ENCODE data around the gene FHOD1. TPM values are rescaled to one million over a fixed set of nuclear protein-coding genes. Genes with fewer than 3 reads are reported as not detected.

FHOD1 gene
- total RNA-seq, 1 donor from 2014 or later = 17.2 TPM

DNA sequence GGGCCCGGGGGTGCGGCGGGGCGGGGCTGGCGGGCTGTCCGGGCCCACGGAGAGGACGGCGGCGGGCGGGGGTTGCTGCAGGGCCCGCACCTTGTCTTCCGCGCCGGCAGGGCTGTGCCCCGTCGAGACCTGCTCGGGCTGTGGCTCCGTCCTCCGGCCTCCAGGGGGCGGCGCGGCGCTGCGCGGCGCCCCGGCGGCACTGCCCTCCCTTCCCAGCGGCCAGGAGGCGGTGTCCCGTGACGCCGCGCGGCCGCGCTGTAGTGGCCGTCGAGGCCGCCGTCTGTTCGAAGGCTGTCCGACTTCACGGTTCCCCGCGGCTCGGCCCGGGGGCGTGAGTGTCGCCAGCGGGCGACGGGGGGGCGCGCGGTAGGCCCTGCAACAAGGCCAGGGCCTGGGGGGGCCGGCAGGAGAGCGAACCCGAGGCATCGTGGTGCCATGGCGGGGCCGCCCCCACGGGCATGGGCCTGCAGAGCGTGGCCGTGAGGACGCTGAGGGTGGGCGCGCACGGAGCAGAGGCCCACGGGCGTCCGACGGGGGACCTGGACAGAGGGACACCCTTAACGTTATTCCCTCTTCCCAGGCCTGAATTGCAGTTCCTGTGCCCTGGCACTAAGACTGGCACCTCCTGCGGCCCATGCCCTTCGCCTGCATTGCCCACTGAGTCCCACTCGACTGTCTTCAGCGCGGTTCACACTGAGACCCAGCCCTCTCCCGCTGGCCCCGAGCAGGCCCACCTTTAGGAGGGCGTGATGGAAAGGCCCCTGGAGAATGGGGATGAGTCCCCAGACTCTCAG, 32.2 kb upstream of the FHOD1 start, which contains the start of gene PLEKHG4:
TSS of gene PLEKHG4 (plus strand) at position 237 of the 794 bp plus-strand sequence. CDS start at position 750, 513 bp downstream.
- Histone ChIP-seq H3K27me3 (no peaks in the 10 kb centered on the region), H3K4me3 (peak within 1 kb of the TSS; percentile 56 to 67), H3K36me3 (no peaks in the 10 kb centered on the region), H3K4me1 (peaks cover 30% of the 10 kb centered on the region), H3K9me3 (no peaks in the 10 kb centered on the region), H3K27ac (peak within 1 kb of the TSS; percentile 81)
- intact Hi-C loops (cut with DNase I) = no loop called here
- TF ChIP-seq, protein P1, sequence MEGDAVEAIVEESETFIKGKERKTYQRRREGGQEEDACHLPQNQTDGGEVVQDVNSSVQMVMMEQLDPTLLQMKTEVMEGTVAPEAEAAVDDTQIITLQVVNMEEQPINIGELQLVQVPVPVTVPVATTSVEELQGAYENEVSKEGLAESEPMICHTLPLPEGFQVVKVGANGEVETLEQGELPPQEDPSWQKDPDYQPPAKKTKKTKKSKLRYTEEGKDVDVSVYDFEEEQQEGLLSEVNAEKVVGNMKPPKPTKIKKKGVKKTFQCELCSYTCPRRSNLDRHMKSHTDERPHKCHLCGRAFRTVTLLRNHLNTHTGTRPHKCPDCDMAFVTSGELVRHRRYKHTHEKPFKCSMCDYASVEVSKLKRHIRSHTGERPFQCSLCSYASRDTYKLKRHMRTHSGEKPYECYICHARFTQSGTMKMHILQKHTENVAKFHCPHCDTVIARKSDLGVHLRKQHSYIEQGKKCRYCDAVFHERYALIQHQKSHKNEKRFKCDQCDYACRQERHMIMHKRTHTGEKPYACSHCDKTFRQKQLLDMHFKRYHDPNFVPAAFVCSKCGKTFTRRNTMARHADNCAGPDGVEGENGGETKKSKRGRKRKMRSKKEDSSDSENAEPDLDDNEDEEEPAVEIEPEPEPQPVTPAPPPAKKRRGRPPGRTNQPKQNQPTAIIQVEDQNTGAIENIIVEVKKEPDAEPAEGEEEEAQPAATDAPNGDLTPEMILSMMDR (IDR thresholded peaks at IDR 0.05) = peak; percentile 32 to 89 (median 57)
- no peak for TF ChIP-seq POLR2A (IDR thresholded peaks at IDR 0.05)
- no peak for DNase-seq (ENCODE audit: extremely low spot score in 2 of 2)

DNA sequence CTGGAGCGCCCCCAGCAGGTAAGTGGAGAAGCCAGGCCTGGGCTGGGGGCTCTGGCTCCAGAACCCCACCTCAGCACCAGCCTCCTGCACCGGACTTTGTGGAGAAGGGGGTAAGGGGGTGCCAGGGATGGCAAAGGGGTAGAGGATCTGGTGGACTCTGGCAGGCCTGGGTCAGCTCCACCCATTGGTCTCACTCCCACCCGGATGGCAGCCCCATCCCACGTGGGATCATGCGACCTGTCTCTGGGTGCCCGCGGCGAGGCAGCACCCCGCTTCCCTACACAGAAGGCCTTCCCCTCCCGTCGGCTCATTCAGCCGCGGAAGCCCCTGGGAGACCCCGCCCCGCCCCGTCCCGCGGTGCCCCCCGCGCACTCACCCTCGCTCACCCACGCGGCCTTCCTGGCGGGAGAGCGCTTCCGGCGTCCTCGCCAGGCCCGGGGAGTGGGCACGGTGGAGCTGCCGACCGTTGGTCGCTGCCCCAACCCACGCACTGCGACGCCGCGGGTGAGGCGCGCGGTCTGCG, 31.6 kb upstream of the FHOD1 start:
- no peaks in the 10 kb centered on the region for H3K9me3 ChIP-seq
- TF ChIP-seq POLR2AphosphoS5 (IDR thresholded peaks at IDR 0.05; ENCODE audit: insufficient read depth in 1 of 2, low read depth in 1 of 2) (peak in 1 of 2 donors; percentile 23), POLR2A (IDR thresholded peaks at IDR 0.05) (no peak)
- TF ChIP-seq, protein P1 (IDR thresholded peaks at IDR 0.05) = no peak
- peak overlapping the region; percentile 81 for H3K27ac ChIP-seq
- H3K36me3 ChIP-seq = no peaks in the 10 kb centered on the region
- intact Hi-C loops (cut with DNase I) = no loop called here
- H3K4me3 ChIP-seq = peak overlapping the region; percentile 56 to 67
- no peak for DNase-seq (ENCODE audit: extremely low spot score in 2 of 2)
- H3K27me3 ChIP-seq = no peaks in the 10 kb centered on the region
- H3K4me1 ChIP-seq = peaks cover 30% of the 10 kb centered on the region

DNA sequence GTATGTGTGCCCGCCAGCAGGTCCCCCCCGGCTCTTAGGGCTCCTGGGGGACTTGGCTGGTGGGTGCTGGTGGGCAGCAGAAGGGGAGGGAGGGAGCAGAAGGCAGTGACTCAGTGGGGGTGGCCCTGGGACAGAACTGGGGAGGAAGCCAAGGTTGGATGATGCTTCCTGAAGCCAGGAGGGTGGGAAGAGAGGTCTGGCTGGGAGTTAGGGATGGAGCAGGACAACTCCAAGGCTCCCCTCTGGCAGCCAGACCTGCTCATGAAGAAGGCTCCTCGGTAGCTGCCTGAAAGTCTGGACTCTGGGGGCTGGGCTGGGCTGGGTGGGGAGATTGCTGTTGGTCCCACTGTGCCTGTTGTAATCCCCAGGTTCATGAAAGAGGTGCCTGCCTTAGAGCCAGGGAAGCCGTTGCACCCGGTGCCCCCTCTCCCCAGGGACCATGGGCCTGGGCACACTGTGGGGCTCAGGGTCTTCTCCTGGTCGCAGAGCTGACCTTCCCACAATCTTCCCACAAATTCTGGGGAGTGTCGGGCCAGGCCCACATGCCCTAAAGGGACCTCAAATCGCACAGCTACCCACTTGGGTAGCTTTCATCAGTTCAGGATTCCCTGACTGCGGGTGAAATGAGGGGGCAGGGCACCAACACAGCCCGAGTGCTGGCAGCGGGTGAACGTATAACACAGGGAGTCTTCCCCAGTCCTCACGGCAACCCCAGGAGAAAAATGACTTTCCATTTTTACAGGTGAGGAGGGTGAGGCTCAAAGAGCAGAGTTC, 30.9 kb upstream of the FHOD1 start:
- TF ChIP-seq, protein P1 (IDR thresholded peaks at IDR 0.05) = no peak
- TF ChIP-seq POLR2A (IDR thresholded peaks at IDR 0.05) (no peak), POLR2AphosphoS5 (IDR thresholded peaks at IDR 0.05; ENCODE audit: insufficient read depth in 1 of 2, low read depth in 1 of 2) (no peak)
- H3K4me3 ChIP-seq = peak overlapping the region; percentile 56 to 67
- H3K27me3 ChIP-seq = no peaks in the 10 kb centered on the region
- no peak for DNase-seq (ENCODE audit: extremely low spot score in 2 of 2)
- H3K9me3 ChIP-seq = no peaks in the 10 kb centered on the region
- peak overlapping the region; percentile 81 for H3K27ac ChIP-seq
- H3K36me3 ChIP-seq = no peaks in the 10 kb centered on the region
- H3K4me1 ChIP-seq = peaks cover 30% of the 10 kb centered on the region
- intact Hi-C loops (cut with DNase I) = no loop called here

DNA sequence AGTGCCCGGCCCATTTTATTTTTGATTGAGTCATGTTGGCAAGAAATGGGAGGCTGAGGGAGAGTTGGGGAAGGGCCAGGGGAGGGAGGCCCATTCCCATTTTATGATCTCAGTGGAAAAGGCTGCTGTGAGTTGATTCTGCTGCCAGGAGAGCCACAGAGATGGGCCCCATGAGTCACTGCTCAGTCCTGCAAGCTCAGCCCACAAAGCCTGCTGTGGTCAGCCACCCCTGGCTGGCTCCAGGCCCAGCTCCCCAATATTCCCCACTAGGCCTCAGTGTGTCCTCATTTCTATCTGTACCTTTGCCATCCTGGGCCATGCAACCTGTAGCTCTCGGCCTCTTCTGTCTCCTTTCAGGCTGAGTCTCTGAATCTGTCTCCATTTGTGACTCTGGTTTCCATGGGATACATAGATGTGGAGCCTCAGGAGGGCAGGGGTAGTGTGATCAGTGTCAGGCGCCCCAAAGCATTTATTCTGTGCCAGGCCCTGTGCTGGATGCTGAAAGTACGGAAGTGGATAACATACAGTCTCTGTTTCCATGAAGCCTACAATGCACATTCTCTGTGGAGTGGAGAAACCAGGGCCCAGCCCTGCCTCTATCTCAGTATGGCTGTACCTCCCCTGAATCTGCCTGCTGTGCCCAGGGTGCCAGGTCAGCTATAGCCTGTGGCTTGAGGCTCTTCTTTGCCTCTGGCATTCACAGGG, 30.2 kb upstream of the FHOD1 start:
- no peak for DNase-seq (ENCODE audit: extremely low spot score in 2 of 2)

More for the DNA sequence above, 30.2 kb upstream of the FHOD1 start:
- Histone ChIP-seq H3K36me3 (no peaks in the 10 kb centered on the region), H3K27me3 (no peaks in the 10 kb centered on the region), H3K27ac (peak overlapping the region; percentile 81), H3K9me3 (no peaks in the 10 kb centered on the region), H3K4me3 (no peak overlapping the region), H3K4me1 (peaks cover 30% of the 10 kb centered on the region)
- TF ChIP-seq, protein P1 (IDR thresholded peaks at IDR 0.05) = no peak
- TF ChIP-seq POLR2AphosphoS5 (IDR thresholded peaks at IDR 0.05; ENCODE audit: insufficient read depth in 1 of 2, low read depth in 1 of 2) = peak in 1 of 2 donors; percentile 58
- intact Hi-C loops (cut with DNase I) = no loop called here

All from vagina (tissue), 2 donors.